Endothelial cell of umbilical vein (primary cell): ENCODE measurements around the gene HOXD8. TPM values are rescaled to one million over a fixed set of nuclear protein-coding genes. Genes with fewer than 3 reads are reported as not detected.
A peak's percentile ranks its signal among the peaks of the same experiment; 100 is the strongest.

ENCODE experiments used
- BruUV-seq: library from RNA; stranded (reverse); fragments of 400-500 nt; replicated peaks from 2 replicates; lab custom pipeline; 2021; lab: Mats Ljungman, UMichigan
- CTCF ChIA-PET: fragments of 300-600, 350-600 bp; sonication (Branson Sonifier 250); formaldehyde crosslinking; loops from one replicate; lab custom pipeline; 2021; ENCODE audit warnings: antibody characterized with exemption, inconsistent platforms; lab: Charles Lee
- POLR2A ChIA-PET: fragments of 300-600, 350-600 bp; sonication (Branson Sonifier 250); formaldehyde crosslinking; loops from one replicate; lab custom pipeline; 2021; ENCODE audit warnings: antibody characterized with exemption, inconsistent platforms; lab: Charles Lee
- DNase-seq: peaks from one replicate; pipeline ENCODE4 v3.0.0-alpha.2; 2011; ENCODE audit warnings: low read depth, low spot score
- FAIRE-seq: peaks from 2 replicates; lab custom pipeline; 2011; peaks lifted over from hg19 to GRCh38; lab: Jason Lieb, UNC
- H2AFZ ChIP-seq: 2 replicates; pipeline ENCODE4 v1.6.0; 2012; ENCODE audit warnings: low read depth, low read length, control low read depth, inconsistent platforms
- H3K27ac ChIP-seq: 2 replicates; pipeline ENCODE4 v1.5.1; 2011; ENCODE audit warnings: low read depth, mild to moderate bottlenecking, control low read depth, low read length, moderate library complexity; ENCODE audit not compliant: insufficient read depth
- H3K27me3 ChIP-seq, 2 experiments: 2 replicates each; pipeline versions ENCODE4 v1.6.0 to v1.6.1; 2011; ENCODE audit warnings: low read length in 2 of 2, mixed read lengths in 1 of 2; ENCODE audit not compliant: control insufficient read depth in 2 of 2, insufficient read depth in 2 of 2
- H3K36me3 ChIP-seq, 2 experiments: 2 replicates in 1 of 2; 3 replicates in 1 of 2; pipeline ENCODE4 v1.5.1; 2011; ENCODE audit warnings: low read length in 2 of 2, mild to moderate bottlenecking in 1 of 2, moderate library complexity in 1 of 2; ENCODE audit not compliant: control insufficient read depth in 2 of 2, insufficient read depth in 2 of 2; ENCODE audit errors: extremely low read depth in 1 of 2
- H3K4me1 ChIP-seq: 3 replicates; pipeline ENCODE4 v1.5.1; 2011; ENCODE audit warnings: mild to moderate bottlenecking, low read length; ENCODE audit not compliant: control insufficient read depth, insufficient read depth; ENCODE audit errors: extremely low read depth
- H3K4me2 ChIP-seq: 2 replicates; pipeline ENCODE4 v1.6.1; 2011; ENCODE audit warnings: low read length, control low read depth, mixed read lengths; ENCODE audit not compliant: insufficient read depth
- H3K4me3 ChIP-seq, 3 experiments: fragments of 200-600 bp in 1 of 3; sonication (generic), shearing (Covaris generic) in 1 of 3; replicated peaks in 1 of 3; 2 replicates each; pipeline ENCODE4 v1.5.1; 2011 to 2016; ENCODE audit warnings: control low read depth in 3 of 3, low read length in 3 of 3, mild to moderate bottlenecking in 2 of 3, inconsistent platforms in 1 of 3, low read depth in 1 of 3, moderate library complexity in 1 of 3; ENCODE audit not compliant: insufficient read depth in 1 of 3
- H3K79me2 ChIP-seq: 2 replicates; pipeline ENCODE4 v1.6.0; 2012; ENCODE audit warnings: low read length, inconsistent platforms; ENCODE audit not compliant: control insufficient read depth, insufficient read depth
- H3K9ac ChIP-seq: replicated peaks from 2 replicates; pipeline ENCODE3; 2011; ENCODE audit warnings: low read length, control low read depth; ENCODE audit not compliant: insufficient read depth; ENCODE audit errors: extremely low read depth
- H3K9me1 ChIP-seq: replicated peaks from 3 replicates; pipeline ENCODE4 v1.6.0; 2011; ENCODE audit warnings: mild to moderate bottlenecking, low read length; ENCODE audit not compliant: control insufficient read depth, insufficient read depth; ENCODE audit errors: extremely low read depth
- H3K9me3 ChIP-seq: replicated peaks from 2 replicates; pipeline ENCODE4 v1.5.1; 2012; ENCODE audit warnings: low read length, inconsistent platforms; ENCODE audit not compliant: control insufficient read depth, insufficient read depth
- H4K20me1 ChIP-seq: replicated peaks from 2 replicates; pipeline ENCODE3; 2011; ENCODE audit warnings: mild to moderate bottlenecking, low read length; ENCODE audit not compliant: control insufficient read depth, insufficient read depth; ENCODE audit errors: extremely low read depth
- CTCF ChIP-seq, 2 donors: IDR thresholded peaks; 1 replicate in 1 of 2; 2 replicates in 1 of 2; pipeline ENCODE4 v1.5.1; 2011; ENCODE audit warnings: low read length in 2 of 2, mild to moderate bottlenecking in 2 of 2, moderate library complexity in 2 of 2, control low read depth in 1 of 2, inconsistent platforms in 1 of 2, low read depth in 1 of 2; ENCODE audit not compliant: insufficient read depth in 1 of 2; ENCODE audit errors: extremely low read depth in 1 of 2
- EZH2 ChIP-seq: IDR thresholded peaks from 2 replicates; pipeline ENCODE4 v1.6.1; 2012; ENCODE audit warnings: borderline replicate concordance, low read depth, mild to moderate bottlenecking, moderate library complexity, low read length, inconsistent platforms; ENCODE audit not compliant: severe bottlenecking
- FOS ChIP-seq: IDR thresholded peaks from 2 replicates; pipeline ENCODE4 v1.6.1; 2011; ENCODE audit warnings: mild to moderate bottlenecking, low read length, moderate library complexity, borderline replicate concordance; ENCODE audit not compliant: insufficient read depth
- GATA2 ChIP-seq: IDR thresholded peaks from 2 replicates; pipeline ENCODE4 v1.7.0; 2011; ENCODE audit warnings: low read depth, mild to moderate bottlenecking, moderate library complexity, mixed read lengths, low read length; ENCODE audit not compliant: insufficient read length, insufficient read depth
- JUN ChIP-seq: IDR thresholded peaks from 2 replicates; pipeline ENCODE4 v1.6.1; 2011; ENCODE audit warnings: borderline replicate concordance, low read depth; ENCODE audit not compliant: insufficient read length, insufficient read depth
- MAX ChIP-seq: IDR thresholded peaks from 2 replicates; pipeline ENCODE4 v1.6.1; 2011; ENCODE audit not compliant: insufficient read depth, insufficient read length
- MYC ChIP-seq: IDR thresholded peaks from one replicate; pipeline ENCODE4 v1.6.1; 2011; ENCODE audit warnings: mild to moderate bottlenecking, low read depth, low read length
- POLR2A ChIP-seq: IDR thresholded peaks from 2 replicates; pipeline ENCODE4 v1.6.1; 2012; ENCODE audit warnings: low read depth, mild to moderate bottlenecking, control low read depth, low read length
- POLR2AphosphoS5 ChIP-seq: IDR thresholded peaks from 2 replicates; pipeline ENCODE4 v1.6.1; 2012; ENCODE audit warnings: low read depth, mild to moderate bottlenecking, control low read depth, low read length, moderate library complexity; ENCODE audit not compliant: insufficient read depth
- dilution Hi-C: fragments of 300-500 bp; cut with MboI; formaldehyde crosslinking; loops from one replicate; pipeline ENCODE4 v1.15.0; 2019; ENCODE audit warnings: low sequenced_read_pairs; ENCODE audit not compliant: extremely low pct_ligation_motif_present
- intact Hi-C: fragments of 100-400 bp; cut with micrococcal nuclease; formaldehyde crosslinking; loops from one replicate; pipeline ENCODE4 v1.10.0; 2022
- polyA plus RNA-seq, 4 experiments: library from polyadenylated mRNA; depleted of rRNA in 3 of 4; stranded (reverse) in 3 of 4; unstranded in 1 of 4; fragments of >200 nt; gene quantifications; 2 replicates each; pipeline versions ENCODE4 v1.2.1 to v1.2.3, GENCODE V29; 2011 to 2012; ENCODE audit warnings: missing spikeins in 1 of 4
- total RNA-seq: library from RNA; stranded (reverse); gene quantifications from 2 replicates; pipeline ENCODE4 v1.2.3, GENCODE V29; 2021

HOXD8 gene
- total and polyA plus RNA-seq, 2 donors (not counting 3 experiments of a cell fraction or from before 2014, with no cell fraction given): 6.4 to 15.6 TPM

- Histone ChIP-seq H3K4me1 (no peaks in the 10 kb centered on the region), H3K27me3 (peaks cover 92 to 97% of the 10 kb centered on the region in 2 experiments), H3K4me2 (no peak overlapping the region), H3K79me2 (no peaks in the 10 kb centered on the region), H3K9ac (no peak overlapping the region), H3K36me3 (no peaks in the 10 kb centered on the region), H3K27ac (no peak overlapping the region), H3K9me1 (no peaks in the 10 kb centered on the region), H3K4me3 (no peak overlapping the region), H4K20me1 (no peaks in the 10 kb centered on the region), H3K9me3 (no peaks in the 10 kb centered on the region), H2AFZ (no peak overlapping the region)
- no peak for DNase-seq
- TF ChIP-seq POLR2AphosphoS5 (no peak), POLR2A (no peak), MAX (no peak), EZH2 (peak; percentile 98)
- intact Hi-C loops: no loop called here
- BruUV-seq: no TSS peak
- ChIA-PET POLR2A (interaction anchor here (0.6 kb wide), 1 partner anchor 751 kb away, joined by 3 read pairs; no protein-coding TSS in a partner anchor), CTCF (interaction anchor here (1.0 to 1.4 kb wide), 2 partner anchors 13 to 15 kb away, joined by 3 to 6 read pairs; no protein-coding TSS in a partner anchor)
- no peak for FAIRE-seq
- dilution Hi-C loops: no loop called here
Observed at GRCh38 chr2:176082824-176083751, 46.4 kb upstream of the HOXD8 start.

- dilution Hi-C loops: no loop called here
- Histone ChIP-seq H4K20me1 (no peaks in the 10 kb centered on the region), H2AFZ (no peak within 1 kb of the TSS), H3K79me2 (no peaks in the 10 kb centered on the region), H3K4me3 (no peak within 1 kb of the TSS), H3K9me3 (no peaks in the 10 kb centered on the region), H3K36me3 (no peaks in the 10 kb centered on the region), H3K27ac (no peak within 1 kb of the TSS), H3K4me2 (no peak within 1 kb of the TSS), H3K9me1 (no peaks in the 10 kb centered on the region), H3K27me3 (peaks cover 90 to 97% of the 10 kb centered on the region in 2 experiments), H3K9ac (no peak within 1 kb of the TSS), H3K4me1 (no peaks in the 10 kb centered on the region)
- no TSS peak for BruUV-seq
- intact Hi-C loops: no loop called here
- FAIRE-seq (no peak), DNase-seq (no peak)
- TF ChIP-seq GATA2 (no peak), POLR2AphosphoS5 (no peak), MYC (no peak), CTCF (IDR thresholded peaks at IDR 0.05; ENCODE audit: extremely low read depth in 1 of 2, insufficient read depth in 1 of 2, low read depth in 1 of 2, low read length in 2 of 2) (no peak), FOS (no peak), MAX (no peak), POLR2A (no peak), JUN (no peak), EZH2 (no peak)
- CTCF ChIA-PET: interaction anchor here (6.1 kb wide), 1 partner anchor 395 kb away, joined by 102 read pairs; no protein-coding TSS in a partner anchor
- POLR2A ChIA-PET: no interaction called here
Observed at GRCh38 chr2:176083796-176084261, 45.7 kb upstream of the HOXD8 start, which contains the start of gene EVX2. EVX2 (minus strand) TSS chr2:176083962; CDS start chr2:176083776, 186 bp downstream.
